HT-29 (cell line): Measurements from ENCODE around the gene ZNF678. TPM values are rescaled to one million over a fixed set of nuclear protein-coding genes. Genes with fewer than 3 reads are reported as not detected.

Experiments used
- DNase-seq: peaks from one replicate; pipeline ENCODE4 v3.0.0-alpha.2; 2015; ENCODE audit warnings: low spot score
- total RNA-seq: library from RNA; depleted of rRNA; stranded (reverse); fragments of >200 nt; shearing (Covaris generic); gene quantifications from 2 replicates; pipeline ENCODE4 v1.2.3, GENCODE V29; 2014; rRNA removed

ZNF678 gene
- total RNA-seq: 6.2 and 9.3 TPM in 2 replicates

- peak; percentile 97 for DNase-seq
Observed at GRCh38 chr1:227563324-227564201, at the start of gene ZNF678. Gene ZNF678, plus strand, starts transcription at chr1:227563556. Its CDS starts 87,436 bp downstream, at chr1:227650992.

GRCh38 chr1:227518876-227519275 lies 44.5 kb upstream of the ZNF678 start:
- no peak for DNase-seq

GRCh38 chr1:227521782-227522181 lies 41.6 kb upstream of the ZNF678 start:
- DNase-seq: no peak

GRCh38 chr1:227526524-227526923 lies 36.8 kb upstream of the ZNF678 start:
- DNase-seq: no peak

GRCh38 chr1:227532019-227532619 lies 31.2 kb upstream of the ZNF678 start:
- DNase-seq: peak; percentile 30

GRCh38 chr1:227540170-227541098 lies 22.9 kb upstream of the ZNF678 start:
- DNase-seq: no peak

- no peak for DNase-seq
Observed at GRCh38 chr1:227541129-227541528, 22.2 kb upstream of the ZNF678 start.

GRCh38 chr1:227541796-227542152 lies 21.6 kb upstream of the ZNF678 start:
- DNase-seq: no peak

- no peak for DNase-seq
Observed at GRCh38 chr1:227542153-227543120, 20.9 kb upstream of the ZNF678 start.

GRCh38 chr1:227543283-227544066 lies 19.9 kb upstream of the ZNF678 start:
- no peak for DNase-seq

GRCh38 chr1:227544067-227545050 lies 19.0 kb upstream of the ZNF678 start:
- DNase-seq: no peak

- no peak for DNase-seq
Observed at GRCh38 chr1:227545361-227545760, 18.0 kb upstream of the ZNF678 start.

GRCh38 chr1:227546059-227546458 lies 17.3 kb upstream of the ZNF678 start:
- no peak for DNase-seq

- DNase-seq: no peak
Observed at GRCh38 chr1:227546598-227547309, 16.6 kb upstream of the ZNF678 start.

GRCh38 chr1:227547310-227548118 lies 15.8 kb upstream of the ZNF678 start:
- DNase-seq: no peak

- DNase-seq: no peak
Observed at GRCh38 chr1:227548119-227548397, 15.3 kb upstream of the ZNF678 start.

- DNase-seq: no peak
Observed at GRCh38 chr1:227548448-227548847, 14.9 kb upstream of the ZNF678 start.
